GM12878 (cell line): ENCODE data around the gene METTL21A. TPM values are rescaled to one million over a fixed set of nuclear protein-coding genes. Genes with fewer than 3 reads are reported as not detected.

ENCODE experiments used
- ATAC-seq: fragments of 200-7000 bp; cut with Tn5 transposase; 3 replicates; pipeline ENCODE4 v1.9.1; 2020; ENCODE audit warnings: mild to moderate bottlenecking, moderate library complexity
- BruUV-seq: library from RNA; stranded (reverse); fragments of 400-500 nt; replicated peaks from 2 replicates; lab custom pipeline; 2021; lab: Mats Ljungman, UMichigan
- CTCF ChIA-PET: fragments of 300-600 bp; sonication (Branson Sonifier 250); formaldehyde crosslinking; extraction: SDS; loops from one replicate; lab custom pipeline; 2021; ENCODE audit warnings: inconsistent platforms; lab: Yijun Ruan, JAX
- POLR2A ChIA-PET: fragments of 350-600 bp; formaldehyde crosslinking; extraction: SDS; loops from one replicate; lab custom pipeline; 2021; ENCODE audit warnings: inconsistent platforms; lab: Charles Lee
- RAD21 ChIA-PET: fragments of 300-600 bp; sonication (Branson Sonifier 250); formaldehyde crosslinking; loops from one replicate; lab custom pipeline; 2023; ENCODE audit warnings: antibody characterized with exemption; ENCODE audit not compliant: unreplicated experiment; lab: Charles Lee
- SMC1A ChIA-PET: fragments of 300-600 bp; sonication (Branson Sonifier 250); formaldehyde crosslinking; loops from one replicate; lab custom pipeline; 2023; ENCODE audit not compliant: unreplicated experiment, uncharacterized antibody; lab: Charles Lee
- DNase-seq: peaks from one replicate; pipeline ENCODE4 v3.0.0-alpha.2; 2011; ENCODE audit warnings: low read depth, low spot score
- FAIRE-seq: peaks from 3 replicates; lab custom pipeline; 2011; peaks lifted over from hg19 to GRCh38; lab: Jason Lieb, UNC
- H2AFZ ChIP-seq: 2 replicates; pipeline ENCODE4 v1.6.0; 2011; ENCODE audit warnings: low read depth, low read length, control low read depth; ENCODE audit not compliant: control insufficient read depth
- H3K27ac ChIP-seq: 2 replicates; pipeline ENCODE4 v1.5.1; 2011; ENCODE audit warnings: control low read depth; ENCODE audit not compliant: control insufficient read depth, insufficient read depth
- H3K27me3 ChIP-seq, 2 experiments: replicated peaks in 1 of 2; 2 replicates each; pipeline versions ENCODE4 v1.6.0 to v1.6.1; 2011; ENCODE audit warnings: low read length in 1 of 2; ENCODE audit not compliant: control insufficient read depth in 2 of 2, insufficient read depth in 2 of 2
- H3K36me3 ChIP-seq, 2 experiments: 2 replicates each; pipeline ENCODE4 v1.5.1; 2011; ENCODE audit warnings: low read length in 1 of 2; ENCODE audit not compliant: control insufficient read depth in 2 of 2, insufficient read depth in 2 of 2
- H3K4me1 ChIP-seq: 2 replicates; pipeline ENCODE4 v1.6.1; 2011; ENCODE audit warnings: mild to moderate bottlenecking, low read length, moderate library complexity, mixed read lengths; ENCODE audit not compliant: control insufficient read depth, insufficient read depth
- H3K4me2 ChIP-seq: 2 replicates; pipeline ENCODE4 v1.6.0; 2011; ENCODE audit warnings: control low read depth; ENCODE audit not compliant: control insufficient read depth, insufficient read depth
- H3K4me3 ChIP-seq: fragments of 200-600 bp; sonication (generic); 2 replicates; pipeline ENCODE4 v1.5.1; 2016
- H3K79me2 ChIP-seq: 2 replicates; pipeline ENCODE4 v1.6.0; 2011; ENCODE audit warnings: low read length; ENCODE audit not compliant: control insufficient read depth, insufficient read depth
- H3K9ac ChIP-seq: 2 replicates; pipeline ENCODE4 v1.8.0; 2011; ENCODE audit warnings: low read length, control low read depth, mixed read lengths; ENCODE audit not compliant: control insufficient read depth, insufficient read depth
- H3K9me3 ChIP-seq: replicated peaks from 3 replicates; pipeline ENCODE4 v1.5.1; 2011; ENCODE audit warnings: mild to moderate bottlenecking, low read length; ENCODE audit not compliant: control insufficient read depth, insufficient read depth
- H4K20me1 ChIP-seq: 2 replicates; pipeline ENCODE4 v1.6.0; 2011; ENCODE audit not compliant: control insufficient read depth, insufficient read depth
- EED ChIP-seq: sonication (generic); IDR thresholded peaks from 2 replicates; pipeline ENCODE4 v1.6.1; 2016; ENCODE audit warnings: antibody characterized with exemption, low read depth
- MEF2A ChIP-seq: IDR thresholded peaks from 2 replicates; pipeline ENCODE4 v1.6.1; 2011; ENCODE audit warnings: low read depth, mild to moderate bottlenecking, low read length, moderate library complexity; ENCODE audit not compliant: insufficient read depth
- MTA2 ChIP-seq: fragments of 450-650 bp; IDR thresholded peaks from 2 replicates; pipeline ENCODE4 v1.6.1; 2016; ENCODE audit warnings: low read depth, mild to moderate bottlenecking, moderate library complexity
- MXI1 ChIP-seq: fragments of 150-350 bp; IDR thresholded peaks from 2 replicates; pipeline ENCODE4 v1.6.1; 2011; ENCODE audit warnings: low read depth, mild to moderate bottlenecking, inconsistent platforms, low read length, improper control_type of control experiment
- NR2F1 ChIP-seq: fragments of 450-650 bp; conservative IDR thresholded peaks from 2 replicates; pipeline ENCODE4 v1.6.1; 2017; ENCODE audit warnings: mild to moderate bottlenecking
- RAD21 ChIP-seq: IDR thresholded peaks from 2 replicates; pipeline ENCODE4 v1.6.1; 2011; ENCODE audit warnings: mild to moderate bottlenecking, low read depth, low read length, moderate library complexity; ENCODE audit not compliant: insufficient read depth
- RB1 ChIP-seq: fragments of 450-650 bp; formaldehyde crosslinking; IDR thresholded peaks from 2 replicates; pipeline ENCODE4 v1.6.1; 2017; ENCODE audit warnings: mild to moderate bottlenecking, borderline replicate concordance
- SP1 ChIP-seq: IDR thresholded peaks from one replicate; pipeline ENCODE4 v1.6.1; 2011; ENCODE audit warnings: low read depth, low read length
- ZNF217 ChIP-seq: fragments of 450-650 bp; IDR thresholded peaks from 2 replicates; pipeline ENCODE4 v1.6.1; 2017; ENCODE audit warnings: antibody characterized with exemption, mild to moderate bottlenecking
- WGBS: methylation state at CpG from one replicate; pipeline ENCODE4 v1.1.6; 2016; ENCODE audit warnings: low lambda C conversion rate; ENCODE audit not compliant: insufficient replicate concordance, insufficient coverage; ENCODE audit errors: missing lambda C conversion rate; 5-methylcytosine and 5-hydroxymethylcytosine counted together
- in situ Hi-C: fragments of 300-500 bp; cut with MboI; formaldehyde crosslinking; loops from 9 replicates; pipeline ENCODE4 v1.14.3; 2018; ENCODE audit warnings: mixed read lengths
- intact Hi-C: fragments of 100-400 bp; cut with micrococcal nuclease; formaldehyde crosslinking; loops from one replicate; pipeline ENCODE4 v1.14.2; 2022; ENCODE audit not compliant: unreplicated experiment
- polyA plus RNA-seq, 11 experiments: library from polyadenylated mRNA; depleted of rRNA in 4 of 11; unstranded in 6 of 11; stranded (reverse) in 5 of 11; fragments of >200 nt; fragmentation: Nextera tagmentation in 4 of 11; fragmentation: Illumina TruSeq in 1 of 11; extraction: Ambion mirVana in 4 of 11; extraction: Trizol in 1 of 11; gene quantifications; 1 replicate in 1 of 11; 2 replicates in 10 of 11; pipeline versions ENCODE4 v1.2.1 to v1.2.3, GENCODE V29; 2011 to 2016; ENCODE audit warnings: inconsistent platforms in 2 of 11, missing spikeins in 2 of 11, low read depth in 1 of 11
- total RNA-seq, 4 experiments: library from RNA; depleted of rRNA in 3 of 4; stranded (reverse); fragments of >200 nt in 3 of 4; fragmentation: Illumina TruSeq in 1 of 4; extraction: Trizol in 1 of 4; gene quantifications; 2 replicates each; pipeline versions ENCODE4 v1.2.1 to v1.2.3, GENCODE V29; 2013 to 2021
- TF ChIP-seq, protein P1 (sequence below): IDR thresholded peaks from 2 replicates; pipeline ENCODE4 v1.6.1; 2012; ENCODE audit warnings: mild to moderate bottlenecking, low read depth, low read length
- TF ChIP-seq, protein P2 (sequence below): IDR thresholded peaks from 2 replicates; pipeline ENCODE4 v1.6.1; 2011; ENCODE audit warnings: low read depth, mild to moderate bottlenecking, low read length, moderate library complexity, borderline replicate concordance; ENCODE audit errors: extremely low read depth
- TF ChIP-seq, protein P3 (sequence below): fragments of 450-650 bp; IDR thresholded peaks from 2 replicates; pipeline ENCODE4 v1.6.1; 2018; ENCODE audit warnings: borderline replicate concordance, mild to moderate bottlenecking; ENCODE audit not compliant: partially characterized antibody

Gene METTL21A
- total and polyA plus RNA-seq, 10 of the 15 experiments (the other 5 are each of a cell fraction or from before 2014, with no cell fraction given), result 6.8 to 41.7 (median 27.8) TPM

GRCh38 chr2:207621501-207622039 lies 3.6 kb downstream of the METTL21A start:
- WGBS, result 44% methylated on average over 10 of the region's 10 CpGs
- Histone ChIP-seq H3K27ac (peak overlapping the region; percentile 27; the same call in 1 of the 2 replicates), H3K4me1 (peaks cover 22% of the 10 kb centered on the region), H4K20me1 (no peaks in the 10 kb centered on the region), H3K4me2 (peak overlapping the region; percentile 64), H3K4me3 (peak overlapping the region; percentile 40; the same call in 1 of the 2 replicates), H3K9ac (0 out of 2 replicates have a peak overlapping the region, but pooled peaks have one; percentile 24), H3K9me3 (no peaks in the 10 kb centered on the region), H3K36me3 (peaks cover 4 to 16% of the 10 kb centered on the region in 2 experiments), H3K79me2 (peaks cover 33% of the 10 kb centered on the region), H3K27me3 (no peaks in the 10 kb centered on the region), H2AFZ (peak overlapping the region; percentile 41)
- RAD21 ChIA-PET, result interaction anchor here (0.6 to 2.2 kb wide), 14 partner anchors 12 to 292 kb away, joined by 3 to 12 read pairs (median 4); partner anchors contain the start of genes CREB1 and FZD5
- DNase-seq, result no peak
- CTCF ChIA-PET, result interaction anchor here (0.5 to 1.7 kb wide), 9 partner anchors 11 to 345 kb away, joined by 3 to 5 read pairs (median 3); partner anchors contain the start of gene CCNYL1
- intact Hi-C loops, result no loop called here
- FAIRE-seq, result no peak
- ATAC-seq, result no peak
- BruUV-seq, result no TSS peak
- in situ Hi-C loops, result loop anchor here (10.0 kb wide), 1 partner anchor 633 kb away; the partner anchor contains the start of gene IDH1
- POLR2A ChIA-PET, result interaction anchor here (0.6 to 3.0 kb wide), 18 partner anchors 12 to 630 kb away, joined by 3 to 12 read pairs (median 4); partner anchors contain the start of genes CCNYL1, CREB1 and FZD5
- SMC1A ChIA-PET, result interaction anchor here (0.6 to 2.9 kb wide), 14 partner anchors 13 to 117 kb away, joined by 3 to 16 read pairs (median 4); no protein-coding TSS in a partner anchor
- TF ChIP-seq ZNF217, result 0 out of 2 replicates have a peak, but pooled peaks have one; percentile 22
- TF ChIP-seq, protein P1, sequence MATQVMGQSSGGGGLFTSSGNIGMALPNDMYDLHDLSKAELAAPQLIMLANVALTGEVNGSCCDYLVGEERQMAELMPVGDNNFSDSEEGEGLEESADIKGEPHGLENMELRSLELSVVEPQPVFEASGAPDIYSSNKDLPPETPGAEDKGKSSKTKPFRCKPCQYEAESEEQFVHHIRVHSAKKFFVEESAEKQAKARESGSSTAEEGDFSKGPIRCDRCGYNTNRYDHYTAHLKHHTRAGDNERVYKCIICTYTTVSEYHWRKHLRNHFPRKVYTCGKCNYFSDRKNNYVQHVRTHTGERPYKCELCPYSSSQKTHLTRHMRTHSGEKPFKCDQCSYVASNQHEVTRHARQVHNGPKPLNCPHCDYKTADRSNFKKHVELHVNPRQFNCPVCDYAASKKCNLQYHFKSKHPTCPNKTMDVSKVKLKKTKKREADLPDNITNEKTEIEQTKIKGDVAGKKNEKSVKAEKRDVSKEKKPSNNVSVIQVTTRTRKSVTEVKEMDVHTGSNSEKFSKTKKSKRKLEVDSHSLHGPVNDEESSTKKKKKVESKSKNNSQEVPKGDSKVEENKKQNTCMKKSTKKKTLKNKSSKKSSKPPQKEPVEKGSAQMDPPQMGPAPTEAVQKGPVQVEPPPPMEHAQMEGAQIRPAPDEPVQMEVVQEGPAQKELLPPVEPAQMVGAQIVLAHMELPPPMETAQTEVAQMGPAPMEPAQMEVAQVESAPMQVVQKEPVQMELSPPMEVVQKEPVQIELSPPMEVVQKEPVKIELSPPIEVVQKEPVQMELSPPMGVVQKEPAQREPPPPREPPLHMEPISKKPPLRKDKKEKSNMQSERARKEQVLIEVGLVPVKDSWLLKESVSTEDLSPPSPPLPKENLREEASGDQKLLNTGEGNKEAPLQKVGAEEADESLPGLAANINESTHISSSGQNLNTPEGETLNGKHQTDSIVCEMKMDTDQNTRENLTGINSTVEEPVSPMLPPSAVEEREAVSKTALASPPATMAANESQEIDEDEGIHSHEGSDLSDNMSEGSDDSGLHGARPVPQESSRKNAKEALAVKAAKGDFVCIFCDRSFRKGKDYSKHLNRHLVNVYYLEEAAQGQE, result no peak
- TF ChIP-seq MEF2A, result no peak
- TF ChIP-seq, protein P2, sequence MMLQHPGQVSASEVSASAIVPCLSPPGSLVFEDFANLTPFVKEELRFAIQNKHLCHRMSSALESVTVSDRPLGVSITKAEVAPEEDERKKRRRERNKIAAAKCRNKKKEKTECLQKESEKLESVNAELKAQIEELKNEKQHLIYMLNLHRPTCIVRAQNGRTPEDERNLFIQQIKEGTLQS, result no peak
- TF ChIP-seq MXI1, result 0 out of 2 replicates have a peak, but pooled peaks have one; percentile 13
- no peak for TF ChIP-seq SP1
- no peak for TF ChIP-seq EED
- TF ChIP-seq, protein P3, sequence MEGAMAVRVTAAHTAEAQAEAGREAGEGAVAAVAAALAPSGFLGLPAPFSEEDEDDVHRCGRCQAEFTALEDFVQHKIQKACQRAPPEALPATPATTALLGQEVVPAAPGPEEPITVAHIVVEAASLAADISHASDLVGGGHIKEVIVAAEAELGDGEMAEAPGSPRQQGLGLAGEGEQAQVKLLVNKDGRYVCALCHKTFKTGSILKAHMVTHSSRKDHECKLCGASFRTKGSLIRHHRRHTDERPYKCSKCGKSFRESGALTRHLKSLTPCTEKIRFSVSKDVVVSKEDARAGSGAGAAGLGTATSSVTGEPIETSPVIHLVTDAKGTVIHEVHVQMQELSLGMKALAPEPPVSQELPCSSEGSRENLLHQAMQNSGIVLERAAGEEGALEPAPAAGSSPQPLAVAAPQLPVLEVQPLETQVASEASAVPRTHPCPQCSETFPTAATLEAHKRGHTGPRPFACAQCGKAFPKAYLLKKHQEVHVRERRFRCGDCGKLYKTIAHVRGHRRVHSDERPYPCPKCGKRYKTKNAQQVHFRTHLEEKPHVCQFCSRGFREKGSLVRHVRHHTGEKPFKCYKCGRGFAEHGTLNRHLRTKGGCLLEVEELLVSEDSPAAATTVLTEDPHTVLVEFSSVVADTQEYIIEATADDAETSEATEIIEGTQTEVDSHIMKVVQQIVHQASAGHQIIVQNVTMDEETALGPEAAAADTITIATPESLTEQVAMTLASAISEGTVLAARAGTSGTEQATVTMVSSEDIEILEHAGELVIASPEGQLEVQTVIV, result no peak
- TF ChIP-seq MTA2, result 0 out of 2 replicates have a peak, but pooled peaks have one; percentile 10
- no peak for TF ChIP-seq RB1
- no peak for TF ChIP-seq RAD21
- 0 out of 2 replicates have a peak, but pooled peaks have one; percentile 21 for TF ChIP-seq NR2F1
